Measurements from ENCODE around the gene NUDT15. TPM values are rescaled to one million over a fixed set of nuclear protein-coding genes. Genes with fewer than 3 reads are reported as not detected.

Gene NUDT15
- total and polyA plus RNA-seq, 2 of the 8 experiments (the other 6 are each of a cell fraction or from before 2014, with no cell fraction given): 37.8 to 65.9 TPM

- Histone ChIP-seq H2BK12ac (ENCODE audit: low read depth, low read length) (no peak overlapping the region), H3K27ac (ENCODE audit: low read depth, low read length) (no peak overlapping the region), H3K36me3 (ENCODE audit: control insufficient read depth in 2 of 4, insufficient read depth in 4 of 4, low read length in 3 of 4) (peaks cover 10 to 88% (median 55%) of the 10 kb centered on the region in 4 experiments; a peak in 7 of 8 replicates), H3K23ac (ENCODE audit: insufficient read length) (no peak overlapping the region), H2BK5ac (ENCODE audit: low read depth, low read length) (no peak overlapping the region), H3K79me1 (ENCODE audit: low read depth, low read length) (no peaks in the 10 kb centered on the region), H2BK20ac (ENCODE audit: low read length) (no peak overlapping the region), H2BK15ac (ENCODE audit: low read length) (no peak overlapping the region), H3K4me1 (replicated peaks in 1 of 4; ENCODE audit: control insufficient read depth in 3 of 4, insufficient read depth in 4 of 4, low read length in 3 of 4) (no peaks in the 10 kb centered on the region), H4K5ac (ENCODE audit: insufficient read length, low read depth, low read length) (no peak overlapping the region), H3K4ac (replicated peaks; ENCODE audit: insufficient read length, low read depth, low read length) (no peak overlapping the region), H3K79me2 (ENCODE audit: control insufficient read depth in 1 of 2, insufficient read depth in 2 of 2, low read length in 2 of 2) (no peaks in the 10 kb centered on the region), H2AK5ac (ENCODE audit: low read depth, low read length) (no peak overlapping the region), H4K8ac (ENCODE audit: extremely low read depth, insufficient read depth, low read length) (no peak overlapping the region), H3K4me2 (ENCODE audit: insufficient read depth in 1 of 2, low read depth in 2 of 2, low read length in 2 of 2) (no peak overlapping the region), H4K91ac (replicated peaks; ENCODE audit: insufficient read length, low read length) (no peak overlapping the region), H3K56ac (replicated peaks; ENCODE audit: insufficient read length, low read depth, low read length) (no peak overlapping the region), H4K20me1 (replicated peaks in 1 of 2; ENCODE audit: control insufficient read depth in 1 of 2, insufficient read depth in 2 of 2, low read length in 2 of 2) (no peaks in the 10 kb centered on the region), H3K9me3 (ENCODE audit: insufficient read depth in 2 of 2, low read depth in 1 of 2, low read length in 1 of 2) (peaks cover 79% of the 10 kb centered on the region in 2 experiments), H3K4me3 (ENCODE audit: extremely low read depth in 1 of 4, insufficient read depth in 2 of 4, low read depth in 3 of 4, low read length in 4 of 4) (peak overlapping the region in 1 of 4 experiments; percentile 23; a peak in 1 of 8 replicates), H3K14ac (ENCODE audit: insufficient read length) (no peak overlapping the region), H3K27me3 (replicated peaks in 1 of 4; ENCODE audit: control insufficient read depth in 3 of 4, extremely low read depth in 1 of 4, insufficient read depth in 3 of 4, low read length in 3 of 4) (no peaks in the 10 kb centered on the region), H3K9ac (replicated peaks in 1 of 4; ENCODE audit: extremely low read depth in 1 of 4, low read depth in 3 of 4, low read length in 3 of 4) (no peak overlapping the region), H3K23me2 (ENCODE audit: low read depth, low read length) (no peaks in the 10 kb centered on the region), H2AFZ (ENCODE audit: low read length) (no peak overlapping the region), H2BK120ac (replicated peaks; ENCODE audit: low read depth, low read length) (no peak overlapping the region), H3K18ac (ENCODE audit: extremely low read depth, low read length) (no peak overlapping the region)
- DNase-seq (ENCODE audit: low read depth in 1 of 2, low spot score in 2 of 2) (no peak), FAIRE-seq (no peak)
- WGBS, 2 experiments (ENCODE audit: extremely low coverage in 1 of 2, insufficient coverage in 1 of 2, insufficient read length in 1 of 2, insufficient replicate concordance in 2 of 2, low coverage in 1 of 2, low lambda C conversion rate in 2 of 2, missing lambda C conversion rate in 1 of 2): 100% methylated on average over 1 of the region's 1 CpG; no CpG with 5 or more reads in 1 of the 2 experiments
- no peak for TF ChIP-seq BRCA1 (IDR thresholded peaks at IDR 0.05; ENCODE audit: low read depth, low read length)
- TF ChIP-seq TCF12 (IDR thresholded peaks at IDR 0.05; ENCODE audit: low read depth, low read length): no peak
- no peak for TF ChIP-seq ZNF274 (IDR thresholded peaks at IDR 0.05; ENCODE audit: borderline replicate concordance, extremely low read depth, low read length)
- no peak for TF ChIP-seq CREB1 (IDR thresholded peaks at IDR 0.05)
- no peak for TF ChIP-seq HDAC6 (IDR thresholded peaks at IDR 0.05; ENCODE audit: low read depth, low read length)
- TF ChIP-seq POU5F1 (IDR thresholded peaks at IDR 0.05; ENCODE audit: low read depth, low read length): no peak
- TF ChIP-seq MAFK (IDR thresholded peaks at IDR 0.05; ENCODE audit: low read depth, low read length): no peak
- TF ChIP-seq SP2 (IDR thresholded peaks at IDR 0.05; ENCODE audit: low read length): no peak
- TF ChIP-seq NRF1 (IDR thresholded peaks at IDR 0.05; ENCODE audit: low read depth, low read length): no peak
- ChIA-PET POLR2A (ENCODE audit: partially characterized antibody) (no interaction called here), CTCF (ENCODE audit: partially characterized antibody) (interaction anchor here (0.7 to 1.5 kb wide), 3 partner anchors 32 to 572 kb away, joined by 3 read pairs; partner anchors contain the start of gene NUDT15)
Measured at GRCh38 chr13:48069573-48069972, 32.0 kb downstream of the NUDT15 start.
